Testis (tissue), 3 donors: ENCODE measurements around the gene CHRNE. TPM values are rescaled to one million over a fixed set of nuclear protein-coding genes. Genes with fewer than 3 reads are reported as not detected.
"Not testable (repeated sequence)": the region's sequence is repeated elsewhere in the genome, so short reads cannot be mapped to it uniquely, and the experiment has no call there.

Experiments used
- DNase-seq: peaks from one replicate; pipeline ENCODE4 v3.0.0-alpha.2; 2019
- H3K27ac ChIP-seq, 2 donors: fragments of 200-600 bp; sonication (generic); one replicate each; pipeline ENCODE4 v1.5.1; 2019
- H3K27me3 ChIP-seq: fragments of 200-600 bp; sonication (generic); one replicate; pipeline ENCODE4 v1.5.1; 2019
- H3K36me3 ChIP-seq: fragments of 200-600 bp; sonication (generic); one replicate; pipeline ENCODE4 v1.5.1; 2017; ENCODE audit warnings: low read depth; ENCODE audit errors: missing control alignments
- H3K4me1 ChIP-seq: fragments of 200-600 bp; sonication (generic); one replicate; pipeline ENCODE4 v1.5.1; 2019
- H3K4me3 ChIP-seq, 2 donors: fragments of 200-600 bp; sonication (generic); one replicate each; pipeline ENCODE4 v1.5.1; 2017 to 2019
- H3K9me3 ChIP-seq: fragments of 200-600 bp; sonication (generic); one replicate; pipeline ENCODE4 v1.5.1; 2017
- CTCF ChIP-seq, 3 experiments: fragments of 450-650 bp in 2 of 3; fragments of 200-600 bp in 1 of 3; sonication (generic) in 1 of 3; IDR thresholded peaks; one replicate each; pipeline ENCODE4 v1.5.1; 2016 to 2019; ENCODE audit warnings: antibody characterized with exemption in 3 of 3, mild to moderate bottlenecking in 2 of 3, moderate library complexity in 1 of 3
- POLR2A ChIP-seq: fragments of 450-650 bp; IDR thresholded peaks from one replicate; pipeline ENCODE4 v1.6.1; 2017; ENCODE audit warnings: antibody characterized with exemption, mild to moderate bottlenecking, moderate library complexity
- WGBS, 2 donors: methylation state at CpG; one replicate each; pipeline ENCODE4 v1.1.5; 2018; 5-methylcytosine and 5-hydroxymethylcytosine counted together
- intact Hi-C: fragments of 100-400 bp; cut with DNase I; formaldehyde crosslinking; loops from one replicate; pipeline ENCODE4 v1.15.1; 2023; ENCODE audit warnings: low total_unique reads
- polyA plus RNA-seq: library from polyadenylated mRNA; stranded (reverse); fragments of 350-450 nt; fragmentation: Illumina TruSeq; extraction: RNeasy Lipid Tissue Mini Kit (QIAGEN cat#74804); gene quantifications from one replicate; pipeline ENCODE4 v1.2.3, GENCODE V29; 2014; ENCODE audit warnings: low read depth, low replicate concordance; ENCODE audit not compliant: insufficient read depth
- total RNA-seq, 2 donors: library from RNA; depleted of rRNA; stranded (reverse); fragments of >200 nt; gene quantifications; one replicate each; pipeline ENCODE4 v1.2.3, GENCODE V29; 2016

CHRNE gene
- total and polyA plus RNA-seq, 3 donors from 2014 or later: 1.4 to 2.6 (median 1.4) TPM

- no peak for TF ChIP-seq CTCF (IDR thresholded peaks at IDR 0.05)
- TF ChIP-seq POLR2A: no peak
- WGBS, 2 donors: 25 to 40% methylated on average over 5 of the region's 5 CpGs
- Histone ChIP-seq H3K4me1 (peaks cover 41% of the 10 kb centered on the region), H3K9me3 (no peaks in the 10 kb centered on the region), H3K4me3 (no peak overlapping the region), H3K27me3 (no peaks in the 10 kb centered on the region), H3K27ac (peak overlapping the region in 1 of 2 donors; percentile 41), H3K36me3 (no peaks in the 10 kb centered on the region)
- intact Hi-C loops: no loop called here
- DNase-seq: peak; percentile 43
These were observed 25.8 kb downstream of the CHRNE start for GRCh38 chr17:4877089-4877488.

- Histone ChIP-seq H3K4me3 (no peak overlapping the region), H3K36me3 (no peaks in the 10 kb centered on the region), H3K27ac (no peak overlapping the region), H3K9me3 (no peaks in the 10 kb centered on the region), H3K4me1 (peaks cover 28% of the 10 kb centered on the region), H3K27me3 (no peaks in the 10 kb centered on the region)
- intact Hi-C loops: no loop called here
- TF ChIP-seq CTCF (IDR thresholded peaks at IDR 0.05) (no peak), POLR2A (no peak)
- DNase-seq: peak; percentile 45
- 25 to 49% methylated on average over 8 of the region's 8 CpGs for WGBS, 2 donors
These were observed 30.1 kb downstream of the CHRNE start for GRCh38 chr17:4872786-4873185.

- TF ChIP-seq CTCF (IDR thresholded peaks at IDR 0.05): no peak
- no peak for TF ChIP-seq POLR2A
- H3K4me1 ChIP-seq: peaks cover 14% of the 10 kb centered on the region
- H3K9me3 ChIP-seq: no peaks in the 10 kb centered on the region
- DNase-seq: no peak
- H3K36me3 ChIP-seq: no peaks in the 10 kb centered on the region
- no peak overlapping the region for H3K27ac ChIP-seq
- no peaks in the 10 kb centered on the region for H3K27me3 ChIP-seq
- H3K4me3 ChIP-seq: no peak overlapping the region
- intact Hi-C loops: no loop called here
- 80 to 83% methylated on average over 2 of the region's 2 CpGs for WGBS, 2 donors
These were observed 32.0 kb downstream of the CHRNE start for GRCh38 chr17:4870855-4871254.

- intact Hi-C loops, H3K27ac ChIP-seq, H3K4me1 ChIP-seq, H3K9me3 ChIP-seq, DNase-seq, H3K36me3 ChIP-seq, H3K27me3 ChIP-seq, H3K4me3 ChIP-seq: not testable (repeated sequence)
- WGBS, 2 donors: 90 to 95% methylated on average over 22 of the region's 22 CpGs
These were observed 33.6 kb downstream of the CHRNE start for GRCh38 chr17:4869058-4869998.

GRCh38 chr17:4867535-4867934 is 35.4 kb downstream of the CHRNE start:
- H3K4me3 ChIP-seq, H3K36me3 ChIP-seq, H3K27ac ChIP-seq, H3K9me3 ChIP-seq, H3K4me1 ChIP-seq, DNase-seq, H3K27me3 ChIP-seq, intact Hi-C loops: not testable (repeated sequence)
- WGBS, 2 donors: 81 to 89% methylated on average over 5 of the region's 5 CpGs

- Histone ChIP-seq H3K9me3 (no peaks in the 10 kb centered on the region), H3K27me3 (no peaks in the 10 kb centered on the region), H3K27ac (no peak overlapping the region), H3K4me3 (no peak overlapping the region), H3K36me3 (no peaks in the 10 kb centered on the region), H3K4me1 (peaks cover 27% of the 10 kb centered on the region)
- intact Hi-C loops: no loop called here
- 68 to 88% methylated on average over 1 of the region's 1 CpG for WGBS, 2 donors
- TF ChIP-seq CTCF (IDR thresholded peaks at IDR 0.05): no peak
- no peak for DNase-seq
These were observed 39.6 kb downstream of the CHRNE start for GRCh38 chr17:4863321-4863720.
